AML-193 (cell line): ENCODE results near the gene DOCK9.
"Not testable (repeated sequence)": the region's sequence is repeated elsewhere in the genome, so short reads cannot be mapped to it uniquely, and the experiment has no call there.

Experiments used
- DNase-seq, 2 experiments: peaks; one replicate each; lab custom pipeline; 2025; lab: John Stamatoyannopoulos, UW

DOCK9 gene

DNA sequence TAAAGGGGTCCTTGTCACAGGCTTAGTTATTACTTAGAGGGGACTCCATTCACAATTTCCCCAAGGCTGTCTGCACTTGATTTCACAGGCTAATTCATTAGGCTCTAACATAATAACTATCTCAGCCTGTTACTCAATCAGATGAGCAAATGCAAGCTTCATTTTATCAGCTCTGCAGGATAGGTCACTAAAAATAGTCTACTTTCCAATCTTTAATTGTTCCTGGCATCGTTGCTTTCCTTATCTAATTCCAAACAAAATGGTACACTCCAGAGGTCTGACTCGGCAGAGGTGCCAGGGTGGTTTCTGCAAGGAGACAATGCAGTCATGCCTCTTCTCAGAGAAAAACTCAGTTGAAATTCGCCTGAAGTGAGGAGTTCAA, 155.6 kb downstream of the DOCK9 start:
- DNase-seq, result no peak

DNA sequence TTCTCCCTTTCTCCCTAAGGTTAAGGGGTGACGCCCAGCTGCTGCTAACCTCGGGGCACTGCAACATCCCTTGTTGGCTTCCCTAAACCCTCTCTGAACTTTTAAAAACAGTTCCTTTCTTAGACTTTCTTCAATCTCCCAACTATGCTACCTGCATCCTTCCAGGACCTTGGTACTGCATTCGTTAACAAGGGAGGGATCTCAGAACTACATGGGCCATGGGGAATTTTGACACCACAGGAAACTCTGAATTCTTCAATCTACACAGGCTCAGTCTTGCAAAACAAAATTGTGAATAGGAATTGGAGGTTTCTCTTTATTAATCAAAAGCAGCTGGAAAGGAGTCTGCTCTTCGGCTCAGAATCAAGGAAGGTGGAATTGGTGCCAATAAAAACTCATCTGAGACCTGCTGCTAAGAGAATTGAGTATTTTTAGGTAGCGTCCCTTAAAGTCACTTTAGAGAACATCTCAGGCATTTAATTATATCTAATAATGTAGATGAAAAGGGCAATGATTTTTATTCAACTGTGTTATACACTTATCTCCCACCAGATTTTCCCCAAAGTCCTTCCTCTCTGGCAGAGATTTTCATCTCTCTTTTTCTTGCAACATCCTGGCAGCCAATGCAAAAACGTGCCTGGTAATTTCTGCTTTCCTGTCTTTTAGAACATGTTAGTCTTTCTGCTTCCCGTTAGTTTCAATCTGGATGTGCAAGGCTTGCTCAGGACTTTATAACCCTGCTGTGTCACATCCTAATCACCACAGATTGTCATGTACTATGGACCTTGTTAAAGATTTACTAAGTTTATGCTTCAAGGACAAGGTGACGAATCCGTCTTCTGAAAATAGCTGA, 156.3 kb downstream of the DOCK9 start:
- DNase-seq, result no peak

DNA sequence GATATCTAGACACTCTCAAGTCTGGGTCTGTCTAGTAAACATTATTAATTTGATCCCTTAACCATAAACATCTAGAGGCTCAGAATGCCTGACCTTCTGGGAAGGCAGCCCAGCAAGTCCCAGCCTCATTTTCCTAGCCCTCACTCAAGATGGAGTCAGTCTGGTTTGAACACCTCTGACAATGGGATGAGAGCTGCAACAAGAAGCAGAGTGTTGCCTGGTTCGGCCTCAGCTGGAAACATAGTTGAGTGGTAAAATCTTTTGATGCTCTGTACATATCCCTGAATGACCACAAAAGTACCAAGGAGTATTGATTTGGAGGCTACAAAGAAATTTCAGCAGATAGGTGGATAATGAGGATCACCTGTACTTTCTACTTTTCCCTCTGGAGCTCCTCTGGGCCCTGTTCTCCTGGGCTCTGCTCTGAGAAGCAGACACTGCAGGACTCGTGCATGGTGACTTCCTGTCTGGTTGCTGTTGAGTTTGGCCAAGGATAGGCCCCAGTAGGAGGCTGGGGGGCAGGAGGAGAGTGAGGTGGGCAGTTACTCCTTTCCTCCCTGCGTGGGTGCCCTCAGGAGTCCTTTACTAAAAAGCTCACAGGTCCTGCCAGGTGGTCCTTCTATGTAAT, 157.0 kb downstream of the DOCK9 start:
- DNase-seq, result no peak

DNA sequence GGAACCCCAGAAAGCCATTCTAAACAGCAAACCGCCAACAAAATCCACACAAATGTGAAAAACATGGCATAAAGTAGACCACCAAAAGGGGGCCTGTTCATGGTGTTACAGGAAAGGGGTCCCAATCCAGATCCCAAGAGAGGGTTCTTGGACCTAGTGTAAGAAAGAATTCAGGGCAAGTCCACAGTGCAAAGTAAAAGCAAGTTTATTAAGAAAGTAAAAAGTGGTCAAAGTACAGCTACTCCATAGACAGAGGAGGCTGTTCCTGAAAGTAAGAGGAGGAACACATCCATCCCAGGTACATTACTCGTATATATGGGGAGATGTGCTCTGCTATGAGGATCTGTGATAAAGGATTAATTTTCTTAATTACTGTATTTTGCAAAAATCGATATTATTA, 157.6 kb downstream of the DOCK9 start:
- DNase-seq, result no peak

DNA sequence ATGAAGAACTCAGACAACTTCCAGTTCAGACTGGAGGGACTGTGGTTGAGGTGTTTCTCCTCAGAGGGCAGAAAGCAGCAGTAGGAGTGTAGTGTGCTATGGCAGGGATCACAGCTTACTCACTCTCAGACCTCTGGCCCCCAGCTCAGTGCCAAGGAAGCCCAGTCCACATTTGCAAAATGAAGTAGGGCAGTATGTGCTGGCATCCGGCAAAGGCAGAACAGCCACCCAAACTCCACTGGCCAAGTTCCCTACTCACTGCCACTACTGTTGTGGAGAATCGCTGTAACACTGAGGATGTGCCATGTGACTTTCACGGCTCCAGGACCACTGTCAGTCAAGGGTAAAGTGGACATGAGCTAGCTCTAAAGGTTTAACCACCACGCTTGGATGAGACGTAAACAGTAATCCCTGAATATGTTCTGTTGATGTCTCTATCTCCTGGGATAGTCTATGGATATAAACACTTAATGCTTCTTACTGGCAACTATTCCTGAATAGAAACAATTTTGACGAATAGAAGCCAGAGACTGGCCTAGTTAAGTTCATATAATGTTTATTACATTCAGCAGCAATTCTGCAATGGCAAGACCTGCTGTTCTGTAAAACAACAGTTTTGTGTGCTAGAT, 158.4 kb downstream of the DOCK9 start:
- DNase-seq, result no peak

DNA sequence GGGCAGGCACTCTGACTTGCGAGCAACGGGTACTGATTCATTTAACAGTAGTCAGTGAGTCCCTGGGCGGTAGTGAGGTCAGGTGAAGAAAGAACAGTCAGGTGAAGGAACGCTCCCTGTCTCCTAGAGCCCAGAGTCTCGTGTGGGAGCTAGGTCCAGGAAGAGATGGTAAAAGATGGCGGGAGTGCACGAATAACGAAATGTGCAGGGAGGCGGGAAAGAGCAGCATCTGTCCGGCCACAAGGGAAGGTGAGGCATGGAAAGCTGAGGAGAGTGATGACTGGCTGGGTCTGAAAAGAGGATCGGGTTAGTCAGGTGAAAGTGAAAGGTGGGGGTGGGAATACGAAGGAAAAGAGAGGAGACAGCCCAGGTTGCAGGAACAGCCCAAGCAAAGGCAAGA, 161.5 kb downstream of the DOCK9 start:
- no peak for DNase-seq

DNA sequence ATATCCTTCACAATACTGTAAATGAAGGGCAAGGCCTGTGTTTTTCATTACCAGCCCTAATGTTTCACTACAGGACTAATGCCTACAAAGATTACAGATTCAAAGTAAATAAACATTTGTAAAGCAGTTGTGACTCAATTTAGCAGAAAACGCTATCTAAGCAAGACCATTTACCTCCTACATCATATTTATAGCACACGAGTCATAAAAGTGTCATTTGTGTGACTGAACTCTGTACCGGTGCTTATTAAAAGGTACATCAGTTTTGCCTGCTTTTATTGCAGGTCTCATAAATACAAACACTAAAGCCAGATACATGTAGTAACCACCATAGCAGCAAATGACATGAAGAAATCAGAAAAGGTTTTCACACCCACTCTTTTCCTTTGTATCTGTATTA, 163.9 kb downstream of the DOCK9 start:
- DNase-seq, result no peak

DNA sequence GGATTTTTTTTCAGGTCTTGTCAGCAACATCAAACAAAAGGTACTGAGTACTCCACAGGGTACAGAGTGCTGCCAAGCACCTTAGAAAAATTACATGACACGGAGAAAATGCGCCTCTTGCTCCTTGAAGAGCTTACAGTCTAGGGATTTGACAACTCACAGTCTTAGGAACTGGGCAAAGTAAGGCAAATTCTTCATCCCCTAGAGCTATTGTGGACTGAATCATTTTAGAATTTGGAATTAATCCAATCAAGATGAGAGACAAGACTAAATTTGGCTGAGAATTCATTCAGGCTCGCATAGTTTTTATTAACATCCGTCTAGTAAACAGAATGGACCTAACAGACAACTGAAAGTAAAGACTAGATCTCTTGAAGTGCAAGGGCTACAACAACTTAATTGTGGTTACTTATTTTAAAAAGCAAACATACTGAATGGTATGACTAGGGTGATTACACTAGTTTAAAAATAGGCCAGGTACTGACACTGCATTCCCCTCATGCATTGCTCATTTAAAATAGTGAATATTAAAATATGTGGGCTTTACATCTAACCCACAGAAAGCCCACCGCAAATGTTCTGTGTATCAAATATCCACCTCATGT, 165.6 kb downstream of the DOCK9 start:
- DNase-seq, result not testable (repeated sequence)

DNA sequence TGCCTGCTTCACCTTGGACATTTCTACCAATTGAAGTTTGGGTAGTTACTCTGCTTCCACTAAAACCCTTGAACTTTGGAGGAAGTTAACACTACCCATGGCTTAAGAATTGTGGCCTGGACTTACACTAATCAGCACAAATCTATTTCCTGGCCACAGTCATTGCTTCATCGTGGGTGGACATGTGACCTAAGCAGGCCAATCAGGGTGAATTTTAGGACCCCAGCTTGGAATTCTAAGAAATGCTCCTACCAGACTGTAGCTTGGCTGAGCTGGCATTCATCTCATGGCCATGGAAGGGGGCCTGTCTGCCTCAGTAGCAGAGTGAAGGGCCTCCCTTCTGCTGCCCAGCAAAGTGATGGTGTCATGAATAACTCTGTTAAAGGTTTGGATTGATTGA, 167.1 kb downstream of the DOCK9 start:
- DNase-seq, result no peak

DNA sequence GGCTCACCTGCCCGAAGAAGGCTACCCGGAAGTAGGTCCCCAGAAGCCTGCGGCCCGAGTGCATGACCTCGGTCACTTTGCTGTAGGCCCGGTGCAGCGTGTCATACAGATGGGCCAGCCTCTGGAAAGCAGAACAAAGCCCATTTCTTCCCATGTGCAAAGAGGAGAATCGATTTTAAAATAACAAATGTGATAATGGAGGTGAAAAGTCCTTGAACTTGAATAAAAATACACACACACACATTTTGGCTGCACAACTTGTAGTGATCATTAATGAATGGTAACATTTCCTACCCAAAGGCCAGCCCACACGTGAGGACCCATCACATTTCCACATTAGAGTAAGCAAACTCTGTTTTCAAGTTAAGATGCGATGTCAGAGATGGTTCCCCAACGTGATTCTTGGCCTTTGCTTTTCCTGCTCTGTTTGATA, 168.5 kb downstream of the DOCK9 start:
- no peak for DNase-seq

DNA sequence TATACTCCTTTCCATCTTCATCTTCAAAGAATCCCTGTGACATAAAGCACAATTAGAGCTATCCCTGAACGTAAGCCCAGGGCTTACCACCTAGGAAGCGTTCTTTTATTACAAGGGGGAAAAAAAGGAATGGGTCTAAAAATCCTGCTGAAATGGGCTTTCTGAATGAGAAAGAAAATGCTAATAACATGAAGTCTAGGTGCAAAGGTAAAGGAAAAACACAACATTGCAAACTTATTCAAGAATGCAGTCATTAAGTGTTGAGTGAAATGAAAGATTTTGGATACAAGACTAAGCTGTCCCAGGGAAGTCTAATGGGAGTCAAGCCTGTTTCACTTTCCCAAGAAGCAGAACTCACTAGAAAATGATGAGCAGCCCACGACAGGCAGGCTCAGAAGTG, 170.1 kb downstream of the DOCK9 start:
- DNase-seq, result no peak

DNA sequence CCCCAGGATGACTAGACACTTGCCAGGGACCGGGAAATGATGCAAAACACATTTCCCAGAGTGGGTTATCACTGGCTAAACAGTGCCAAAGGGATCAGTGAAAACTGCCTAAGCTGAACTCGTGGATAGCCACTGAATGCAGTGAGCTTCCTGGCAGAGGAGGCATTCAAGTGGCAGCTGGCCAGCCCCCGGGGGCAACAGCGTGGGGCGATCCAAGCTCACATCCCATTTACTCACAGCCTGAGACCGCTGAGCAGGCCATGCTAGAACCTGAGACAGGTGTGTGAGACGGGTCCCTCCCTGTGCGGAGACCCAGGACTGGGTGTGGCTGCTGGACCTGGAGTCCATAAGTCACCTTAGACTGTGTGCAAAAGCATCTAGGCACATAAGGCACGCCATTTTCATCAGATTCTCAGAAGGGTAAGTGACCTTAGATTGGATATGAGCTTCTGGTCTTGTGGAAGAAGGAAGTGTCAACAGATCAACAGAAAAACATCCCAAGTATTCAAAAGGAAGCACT, 173.5 kb downstream of the DOCK9 start:
- DNase-seq, result no peak

DNA sequence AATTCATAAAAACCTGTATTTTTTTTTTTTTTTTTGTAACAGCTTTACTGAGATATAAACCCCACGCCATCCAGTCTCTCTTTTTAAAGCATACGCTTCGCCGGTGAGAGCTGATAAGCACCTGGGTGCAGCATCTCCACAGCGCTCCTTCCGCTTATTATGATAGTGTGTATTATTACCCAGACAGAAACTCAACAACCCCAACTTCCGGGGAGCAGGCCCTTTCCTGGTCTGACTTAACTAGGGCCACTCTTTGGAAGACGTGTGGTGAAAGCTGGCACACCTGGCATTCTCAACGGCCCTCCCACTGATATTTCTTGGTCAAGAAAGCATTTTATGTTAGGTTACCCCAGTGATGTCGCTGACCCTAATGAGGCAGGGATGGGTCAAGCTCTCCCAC, 173.9 kb downstream of the DOCK9 start:
- no peak for DNase-seq

DNA sequence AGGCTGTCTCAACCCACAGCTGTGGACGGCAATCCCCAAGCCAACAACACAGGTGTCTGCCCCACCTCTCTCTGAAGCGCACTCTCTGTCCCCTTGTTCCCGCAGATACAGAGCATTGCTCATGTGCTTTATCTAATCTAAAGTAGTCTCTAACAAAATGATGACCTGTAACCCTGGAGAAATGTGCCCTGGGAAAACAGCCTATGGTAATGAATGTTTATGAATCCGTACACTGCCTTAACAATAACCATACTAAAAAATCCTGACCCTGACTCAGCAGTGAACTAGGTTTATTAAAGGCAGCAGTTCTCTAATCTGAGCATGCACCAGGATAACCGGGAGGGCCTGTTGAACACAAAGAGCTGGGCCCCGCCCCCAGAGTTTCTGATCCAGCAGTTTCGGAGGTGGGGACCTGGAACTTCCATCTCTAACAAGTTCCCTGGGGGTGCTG, 174.7 kb downstream of the DOCK9 start:
- no peak for DNase-seq

DNA sequence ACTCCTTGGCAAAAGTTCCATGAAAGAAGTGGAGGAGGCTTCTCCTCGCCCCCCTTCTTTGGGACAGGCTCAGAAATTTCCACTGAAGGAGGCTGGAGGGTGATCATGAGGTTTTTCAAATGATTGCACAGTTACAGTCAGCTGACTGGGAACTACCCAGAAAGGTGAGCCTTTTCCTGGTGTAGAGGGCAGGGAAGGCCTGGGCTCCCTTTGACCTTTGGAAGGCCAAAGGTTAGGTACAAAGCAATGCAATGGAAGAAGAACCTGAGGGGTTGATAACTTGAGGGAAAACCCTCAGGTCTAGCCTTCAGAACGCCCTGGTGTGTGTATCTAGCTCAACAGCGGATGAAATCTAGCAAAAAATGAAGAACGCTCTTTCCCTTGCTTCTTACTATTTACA, 175.3 kb downstream of the DOCK9 start:
- DNase-seq, result no peak

DNA sequence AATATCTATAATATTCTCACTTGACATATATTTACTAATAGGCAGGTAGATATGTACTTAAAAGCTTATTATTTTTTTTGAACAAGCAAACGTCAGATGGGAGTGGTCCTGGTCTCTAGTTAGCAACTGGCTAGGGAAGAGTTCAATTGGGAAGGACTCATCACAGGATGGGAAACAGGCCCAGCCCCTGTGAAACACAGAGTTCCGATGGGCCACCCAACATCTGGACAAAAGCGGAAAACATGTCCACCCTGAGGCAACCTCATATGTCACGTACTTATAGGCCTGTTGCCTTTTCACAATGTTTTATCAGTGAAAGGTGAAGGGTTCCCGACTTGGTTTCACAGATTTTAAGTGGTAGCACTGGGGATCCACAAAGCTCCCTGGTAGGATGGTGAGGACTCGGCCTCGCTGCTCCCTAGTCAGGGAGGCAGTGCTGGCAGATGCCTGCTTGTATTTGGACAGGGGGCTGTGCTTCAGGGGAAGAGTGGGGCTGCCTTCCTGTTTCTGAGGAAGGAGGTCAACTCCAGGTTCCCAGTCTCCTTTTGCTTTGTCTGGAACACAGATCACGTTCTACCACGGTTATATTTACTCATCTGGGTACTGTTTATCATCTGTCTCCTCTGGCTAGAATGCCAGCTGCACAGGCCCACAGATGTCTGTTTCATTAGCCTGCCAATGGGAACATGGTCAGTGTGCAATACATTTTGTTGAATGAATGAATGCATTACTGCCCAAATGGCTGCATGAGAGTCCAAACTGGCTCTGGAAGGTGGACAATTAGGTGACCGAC, 176.0 kb downstream of the DOCK9 start:
- DNase-seq, result no peak

DNA sequence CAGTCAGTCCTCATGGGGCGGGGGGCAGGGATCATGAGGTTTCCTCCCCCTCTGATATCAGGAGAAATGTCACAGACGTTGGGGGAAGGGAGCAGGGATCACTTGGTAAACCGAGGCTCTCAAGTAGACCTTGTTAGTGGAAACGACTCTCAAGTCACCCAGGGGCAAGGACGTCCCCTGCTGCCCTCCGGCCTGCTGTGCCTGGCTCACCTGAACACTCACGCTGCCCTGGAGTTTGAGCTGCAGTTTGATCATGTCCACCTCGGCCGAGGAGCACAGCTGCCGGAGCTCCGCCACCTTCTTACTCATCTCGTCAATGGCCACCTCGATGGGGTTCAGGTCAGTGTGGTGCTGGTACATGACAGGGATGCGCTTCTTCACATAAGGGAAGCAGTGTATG, 177.8 kb downstream of the DOCK9 start:
- no peak for DNase-seq

DNA sequence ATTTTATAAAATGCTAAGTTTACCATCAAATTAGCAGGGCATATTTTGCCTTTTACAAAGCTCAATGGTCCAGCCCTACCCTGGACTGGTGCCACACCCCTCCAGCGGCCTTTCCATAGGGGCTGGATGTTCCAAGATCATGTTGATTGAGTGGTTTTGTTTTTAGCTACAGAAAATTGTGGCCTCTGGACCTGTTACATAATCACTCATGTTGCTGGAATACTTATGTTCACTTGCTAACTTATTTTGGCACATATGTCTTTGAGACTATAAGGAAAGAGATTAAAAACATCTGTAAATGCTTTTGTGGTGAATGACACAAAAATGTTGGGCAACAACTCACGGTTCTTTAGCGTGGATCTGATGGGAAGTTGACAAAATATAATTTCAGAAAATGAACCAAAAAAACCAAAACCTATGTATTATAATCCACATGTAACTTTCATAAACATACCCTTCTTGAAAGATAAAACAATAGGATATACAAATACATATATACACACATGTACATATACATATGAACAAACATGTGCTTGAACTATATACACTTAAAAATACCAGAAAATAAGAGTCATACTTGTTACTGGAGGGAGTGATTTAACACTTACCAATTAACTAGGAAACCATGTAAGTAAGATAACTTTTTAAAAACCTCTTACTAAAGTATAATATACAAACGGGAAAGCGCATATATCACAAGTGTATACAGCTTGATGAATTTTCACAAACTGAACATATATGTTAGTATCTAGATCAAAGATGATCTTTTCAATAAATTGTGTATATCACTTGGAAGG, 178.8 kb downstream of the DOCK9 start:
- no peak for DNase-seq

DNA sequence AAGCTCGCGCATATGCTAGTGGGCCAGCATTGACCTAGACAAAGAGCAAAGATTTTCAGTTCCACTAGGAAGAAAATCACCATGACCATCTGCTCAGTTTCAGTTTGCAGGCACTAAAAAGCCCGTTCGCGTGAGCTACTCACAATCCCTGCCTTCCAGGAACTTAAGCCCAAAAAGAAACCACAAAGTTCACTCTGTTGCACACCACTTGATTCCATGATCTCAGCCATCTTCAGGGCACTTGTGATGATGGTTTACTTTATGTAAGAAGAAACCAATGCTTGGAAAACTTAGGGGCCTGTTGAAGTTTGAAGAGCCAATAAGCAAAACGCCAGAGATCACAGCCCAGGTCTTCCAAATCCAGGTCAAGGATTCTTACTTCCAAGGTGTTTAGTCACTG, 180.4 kb downstream of the DOCK9 start:
- no peak for DNase-seq

DNA sequence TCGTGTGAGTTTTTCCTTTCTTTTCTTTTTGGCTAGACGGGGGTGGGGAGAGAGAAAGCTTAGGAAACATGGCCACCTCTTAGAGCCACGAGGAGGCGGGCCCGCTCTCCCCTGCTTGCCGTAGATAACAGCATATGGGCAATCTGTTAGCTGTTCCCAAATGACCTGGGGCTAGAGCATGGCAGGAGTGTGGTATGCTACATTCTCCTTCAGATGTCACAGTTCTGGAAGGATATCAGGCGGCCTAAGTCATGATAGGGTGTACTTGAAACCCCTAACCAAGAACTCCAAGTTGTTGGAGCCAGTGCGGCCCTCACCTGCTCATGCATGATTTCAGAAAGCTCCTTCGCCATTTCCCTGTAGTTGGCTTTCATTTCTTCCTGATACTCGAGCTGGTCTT, 181.1 kb downstream of the DOCK9 start:
- DNase-seq, result no peak

DNA sequence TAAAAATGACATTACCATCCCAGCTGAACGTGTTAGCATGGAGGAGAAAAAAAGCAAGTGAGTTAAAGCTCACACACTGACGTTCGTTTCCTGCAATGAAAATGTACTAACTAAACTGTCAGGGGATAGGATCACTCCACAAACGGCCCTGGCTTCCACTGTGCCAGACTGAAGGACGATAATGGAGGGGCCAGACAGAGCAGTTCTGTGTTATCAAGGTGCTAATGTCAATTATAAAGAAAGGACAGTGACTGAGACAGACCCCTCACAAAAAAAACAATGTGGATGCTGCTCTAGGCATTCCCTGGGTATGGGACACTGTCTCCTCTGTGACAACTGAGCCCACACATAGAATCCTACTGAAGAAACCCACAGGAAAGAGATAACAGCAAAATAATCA, 181.7 kb downstream of the DOCK9 start:
- DNase-seq, result no peak
